GM18505 (cell line): ENCODE results near the gene NETO2.
"Not testable (repeated sequence)": the region's sequence is repeated elsewhere in the genome, so short reads cannot be mapped to it uniquely, and the experiment has no call there.

Experiments used
- ATAC-seq: cut with Tn5 transposase; IDR thresholded peaks from one replicate; pipeline ENCODE4 v1.9.1; 2021; ENCODE audit not compliant: unreplicated experiment
- POLR2A ChIP-seq: IDR thresholded peaks from 4 replicates; pipeline ENCODE4 v1.6.1; 2011; ENCODE audit warnings: borderline replicate concordance; ENCODE audit not compliant: insufficient read depth, insufficient read length; ENCODE audit errors: extremely low read depth

NETO2 gene

GRCh38 chr16:47061204-47061603, 82.5 kb downstream of the NETO2 start:
- ATAC-seq = no peak
- no peak for TF ChIP-seq POLR2A

GRCh38 chr16:47060596-47060995, 83.1 kb downstream of the NETO2 start:
- TF ChIP-seq POLR2A = no peak
- ATAC-seq = no peak

DNA sequence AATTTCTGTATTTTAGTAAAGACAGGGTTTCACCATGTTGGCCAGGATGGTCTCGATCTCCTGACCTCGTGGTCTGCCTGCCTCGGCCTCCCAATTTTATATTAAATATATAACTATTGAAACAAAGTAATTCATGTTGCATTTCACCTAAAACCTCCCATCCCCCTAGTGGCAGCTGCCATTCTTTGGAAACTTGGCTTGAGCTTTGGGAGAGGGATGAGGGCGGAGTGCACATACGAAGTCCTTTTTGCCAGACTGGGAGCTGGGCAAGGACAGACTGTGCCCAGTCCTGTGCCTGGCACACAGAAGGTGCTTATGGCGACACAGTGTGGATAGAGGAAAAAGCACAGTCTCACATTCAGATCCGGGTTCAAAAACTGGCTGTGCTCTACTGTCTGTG, 83.8 kb downstream of the NETO2 start:
- ATAC-seq = no peak
- TF ChIP-seq POLR2A = no peak

DNA sequence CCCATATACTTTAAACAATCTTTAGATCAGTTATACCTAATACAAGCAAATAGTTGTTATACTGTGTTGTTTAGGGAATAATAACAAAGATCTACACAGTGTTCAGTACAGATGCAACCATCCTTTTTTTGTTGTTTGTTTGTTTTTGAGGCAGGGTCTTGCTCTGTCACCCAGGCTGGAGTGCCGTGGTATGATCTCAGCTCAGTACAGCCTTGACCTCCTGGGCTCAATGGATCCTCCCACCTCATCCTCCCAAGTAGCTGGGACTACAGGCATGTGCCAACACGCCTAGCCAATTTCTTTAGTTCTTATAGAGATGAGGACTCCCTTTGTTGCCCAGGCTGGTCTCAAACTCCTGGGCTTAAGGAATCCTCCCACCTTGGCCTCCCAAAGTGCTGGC, 84.6 kb downstream of the NETO2 start:
- ATAC-seq = not testable (repeated sequence)

DNA sequence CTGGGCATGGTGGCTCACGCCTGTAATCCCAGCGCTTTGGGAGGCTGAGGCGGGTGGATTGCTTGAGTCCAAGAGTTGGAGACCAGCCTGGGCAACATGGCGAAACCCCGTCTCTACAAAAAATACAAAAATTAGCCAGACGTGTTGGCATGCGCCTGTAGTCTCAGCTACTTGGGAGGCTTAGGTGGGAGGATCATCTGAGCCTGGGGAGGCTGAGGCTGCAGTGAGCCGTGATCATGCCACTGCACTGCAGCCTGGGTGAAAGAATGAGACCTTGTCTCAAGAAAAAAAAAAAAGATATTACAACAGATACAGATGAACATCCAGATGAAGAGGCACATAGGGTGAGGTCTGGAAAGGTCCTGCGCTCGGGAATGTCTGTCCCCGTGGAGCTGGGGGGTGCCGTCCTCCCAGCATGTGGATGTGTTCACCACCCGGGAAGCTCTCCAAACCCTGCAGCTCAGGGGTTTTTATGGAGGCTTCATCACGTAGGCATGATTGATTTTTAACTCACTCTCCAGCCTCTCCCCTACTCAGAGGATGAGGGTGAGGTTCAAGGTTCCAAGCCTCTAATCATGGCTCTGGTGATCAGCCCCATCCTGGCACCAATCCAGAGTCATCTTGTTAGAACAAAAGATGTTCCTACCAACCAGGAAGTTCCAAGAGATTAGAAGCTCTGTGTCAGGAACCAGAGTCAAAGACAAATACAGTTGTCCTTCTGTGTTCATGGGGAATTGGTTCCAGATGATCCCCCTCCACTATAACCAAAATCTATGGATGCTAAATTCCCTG, 85.3 kb downstream of the NETO2 start:
- no peak for TF ChIP-seq POLR2A
- no peak for ATAC-seq

- no peak for ATAC-seq
- TF ChIP-seq POLR2A = no peak
These were observed 86.1 kb downstream of the NETO2 start for GRCh38 chr16:47057630-47057993.

DNA sequence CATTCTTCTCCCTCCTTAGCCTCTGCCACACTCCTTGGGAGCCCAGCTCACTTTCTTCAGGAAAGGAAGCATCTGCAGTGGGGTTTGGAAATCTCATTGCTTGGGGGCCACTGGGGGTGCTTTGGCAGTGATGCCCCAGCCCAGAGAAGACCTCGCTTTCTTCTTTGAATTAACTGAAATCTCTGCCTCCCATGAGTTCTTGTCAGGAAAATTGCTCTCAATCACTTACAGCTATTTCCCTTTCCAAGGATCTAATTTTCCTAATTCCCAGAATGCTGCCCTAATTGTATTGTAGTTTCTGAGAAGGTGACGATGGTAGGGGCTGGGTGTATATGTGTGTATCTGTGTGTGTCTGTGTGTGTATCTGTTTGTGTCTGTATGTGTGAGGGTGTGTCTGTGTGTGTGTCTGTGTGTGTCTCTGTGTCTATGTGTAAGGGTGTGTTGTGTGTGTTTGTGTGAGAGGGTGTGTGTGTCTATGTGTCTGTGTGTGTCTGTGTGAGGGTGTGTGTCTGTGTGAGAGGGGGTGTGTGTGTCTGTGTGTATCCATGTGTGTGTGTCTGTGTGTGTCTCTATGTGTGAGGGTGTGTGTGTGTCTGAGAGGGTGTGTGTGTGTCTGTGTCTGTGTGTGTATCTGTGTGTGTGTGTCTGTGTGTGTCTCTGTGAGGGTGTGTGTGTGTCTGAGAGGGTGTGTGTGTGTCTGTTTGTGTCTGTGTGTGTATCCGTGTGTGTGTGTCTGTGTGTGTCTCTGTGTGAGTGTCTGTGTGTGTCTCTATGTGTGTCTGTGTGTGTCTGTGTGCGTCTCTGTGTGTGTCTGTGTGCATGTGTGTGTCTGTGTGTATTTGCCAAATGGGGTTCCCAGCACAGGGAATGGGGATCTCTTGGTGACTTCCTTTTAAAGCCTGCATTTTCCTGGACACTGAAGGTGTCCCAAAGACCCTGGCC, 86.8 kb downstream of the NETO2 start:
- no peak for ATAC-seq
- TF ChIP-seq POLR2A = no peak

DNA sequence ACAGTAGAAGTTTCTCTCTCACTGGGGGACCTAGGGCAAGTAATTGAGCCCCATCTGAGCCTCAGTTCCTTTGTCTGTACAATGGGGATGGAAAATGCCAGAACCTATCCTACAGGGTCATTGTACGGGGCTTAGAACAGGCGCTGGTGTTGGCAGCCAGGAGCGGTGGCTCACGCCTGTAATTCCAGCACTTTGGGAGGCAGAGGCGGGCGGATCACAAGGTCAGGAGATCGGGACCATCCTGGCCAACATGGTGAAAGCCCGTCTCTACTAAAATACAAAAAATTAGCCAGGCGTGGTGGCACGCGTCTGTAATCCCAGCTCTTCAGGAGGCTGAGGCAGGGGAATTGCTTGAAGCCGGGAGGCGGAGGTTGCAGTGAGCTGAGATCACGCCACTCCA, 87.7 kb downstream of the NETO2 start:
- ATAC-seq = not testable (repeated sequence)

- no peak for TF ChIP-seq POLR2A
- no peak for ATAC-seq
These were observed 88.4 kb downstream of the NETO2 start for GRCh38 chr16:47055136-47055885.

DNA sequence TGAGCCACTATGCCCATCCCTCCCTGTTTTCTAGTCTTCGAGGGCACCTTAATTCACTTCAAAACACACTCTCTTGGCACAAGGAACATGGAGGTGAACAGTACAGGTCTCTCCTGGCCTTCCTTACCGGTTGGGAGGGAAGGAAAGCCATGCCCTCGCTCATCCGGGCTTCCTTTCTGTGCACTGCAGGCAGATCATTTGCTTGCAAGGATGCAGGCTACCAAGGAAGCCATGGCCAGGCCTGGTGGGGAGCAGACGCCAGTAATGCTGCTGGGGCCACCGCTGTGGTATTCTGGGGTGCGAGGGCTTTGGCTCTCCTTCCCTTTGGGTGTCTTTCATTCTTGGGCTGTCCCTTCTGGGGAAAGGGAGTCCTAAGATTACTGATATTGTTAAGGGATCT, 89.4 kb downstream of the NETO2 start:
- no peak for TF ChIP-seq POLR2A
- no peak for ATAC-seq

DNA sequence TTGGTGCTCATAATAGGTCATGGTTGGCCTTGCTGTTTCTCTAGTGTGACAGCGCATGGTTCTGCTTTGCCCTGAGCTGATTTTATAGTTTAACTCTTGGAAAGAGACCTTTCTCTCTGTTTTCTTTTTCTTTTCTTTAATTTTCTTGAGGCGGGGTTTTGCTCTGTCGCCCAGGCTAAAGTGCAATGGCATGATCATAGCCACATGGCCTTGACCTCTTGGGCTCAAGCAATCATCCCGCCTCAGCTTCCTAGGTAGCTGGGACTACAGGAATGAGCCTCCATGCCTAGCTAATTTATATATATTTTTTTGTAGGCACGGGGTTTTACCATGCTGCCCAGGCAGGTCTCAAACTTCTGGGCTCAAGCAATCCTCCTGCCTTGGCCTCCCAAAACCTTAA, 89.8 kb downstream of the NETO2 start:
- no peak for ATAC-seq
- TF ChIP-seq POLR2A = no peak

- TF ChIP-seq POLR2A = no peak
- ATAC-seq = no peak
These were observed 90.8 kb downstream of the NETO2 start for GRCh38 chr16:47052666-47053640.
